ENCODE results near the gene CD81. TPM values are rescaled to one million over a fixed set of nuclear protein-coding genes. Genes with fewer than 3 reads are reported as not detected.

The CD81 gene
- total and polyA plus RNA-seq, 8 donors = 595 to 754 (median 652) TPM

DNA sequence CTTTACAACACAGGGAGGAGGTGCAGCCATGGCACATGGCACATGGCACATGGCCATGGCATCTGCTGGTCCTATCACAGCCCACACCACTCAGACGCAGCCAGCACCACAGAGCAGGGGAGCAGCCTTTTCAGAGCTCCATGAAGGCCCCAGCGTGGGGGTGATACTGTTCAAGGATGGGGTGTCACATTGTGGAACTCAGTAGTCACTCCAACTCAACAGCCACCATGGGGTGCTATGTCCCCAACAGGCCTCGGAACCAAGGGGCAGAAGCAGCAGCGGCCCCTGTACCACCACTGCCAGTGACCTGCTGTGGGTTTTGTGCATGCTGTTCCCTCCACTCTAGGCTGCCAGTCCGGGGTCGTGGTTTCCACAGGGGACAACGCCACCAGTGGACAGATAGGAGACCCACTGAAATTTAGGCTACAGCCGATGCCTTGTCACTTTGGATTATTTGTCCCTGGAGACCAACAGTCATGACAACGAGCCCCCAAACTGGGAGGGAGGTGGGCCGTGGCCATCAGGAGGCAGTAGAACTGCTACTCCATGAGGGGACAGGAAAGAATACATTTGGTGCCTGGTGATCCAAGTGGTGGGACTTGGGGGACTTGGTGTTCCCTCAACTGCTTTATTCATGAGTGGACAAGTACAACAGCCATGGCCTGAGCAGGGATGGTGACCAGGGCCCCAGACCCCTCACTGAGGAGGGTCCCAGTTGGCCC, 30.4 kb upstream of the CD81 start:
- DNase-seq = no peak
- Histone ChIP-seq H3K27me3 (no peaks in the 10 kb centered on the region), H3K36me3 (no peaks in the 10 kb centered on the region), H3K9me3 (peaks cover 0 to 11% of the 10 kb centered on the region in 2 donors), H3K4me3 (no peak overlapping the region), H3K4me1 (no peaks in the 10 kb centered on the region), H3K27ac (no peak overlapping the region)
- TF ChIP-seq, protein P1, sequence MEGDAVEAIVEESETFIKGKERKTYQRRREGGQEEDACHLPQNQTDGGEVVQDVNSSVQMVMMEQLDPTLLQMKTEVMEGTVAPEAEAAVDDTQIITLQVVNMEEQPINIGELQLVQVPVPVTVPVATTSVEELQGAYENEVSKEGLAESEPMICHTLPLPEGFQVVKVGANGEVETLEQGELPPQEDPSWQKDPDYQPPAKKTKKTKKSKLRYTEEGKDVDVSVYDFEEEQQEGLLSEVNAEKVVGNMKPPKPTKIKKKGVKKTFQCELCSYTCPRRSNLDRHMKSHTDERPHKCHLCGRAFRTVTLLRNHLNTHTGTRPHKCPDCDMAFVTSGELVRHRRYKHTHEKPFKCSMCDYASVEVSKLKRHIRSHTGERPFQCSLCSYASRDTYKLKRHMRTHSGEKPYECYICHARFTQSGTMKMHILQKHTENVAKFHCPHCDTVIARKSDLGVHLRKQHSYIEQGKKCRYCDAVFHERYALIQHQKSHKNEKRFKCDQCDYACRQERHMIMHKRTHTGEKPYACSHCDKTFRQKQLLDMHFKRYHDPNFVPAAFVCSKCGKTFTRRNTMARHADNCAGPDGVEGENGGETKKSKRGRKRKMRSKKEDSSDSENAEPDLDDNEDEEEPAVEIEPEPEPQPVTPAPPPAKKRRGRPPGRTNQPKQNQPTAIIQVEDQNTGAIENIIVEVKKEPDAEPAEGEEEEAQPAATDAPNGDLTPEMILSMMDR (IDR thresholded peaks at IDR 0.05) = no peak
- intact Hi-C loops (cut with DNase I) = no loop called here
- no peak for ATAC-seq

DNA sequence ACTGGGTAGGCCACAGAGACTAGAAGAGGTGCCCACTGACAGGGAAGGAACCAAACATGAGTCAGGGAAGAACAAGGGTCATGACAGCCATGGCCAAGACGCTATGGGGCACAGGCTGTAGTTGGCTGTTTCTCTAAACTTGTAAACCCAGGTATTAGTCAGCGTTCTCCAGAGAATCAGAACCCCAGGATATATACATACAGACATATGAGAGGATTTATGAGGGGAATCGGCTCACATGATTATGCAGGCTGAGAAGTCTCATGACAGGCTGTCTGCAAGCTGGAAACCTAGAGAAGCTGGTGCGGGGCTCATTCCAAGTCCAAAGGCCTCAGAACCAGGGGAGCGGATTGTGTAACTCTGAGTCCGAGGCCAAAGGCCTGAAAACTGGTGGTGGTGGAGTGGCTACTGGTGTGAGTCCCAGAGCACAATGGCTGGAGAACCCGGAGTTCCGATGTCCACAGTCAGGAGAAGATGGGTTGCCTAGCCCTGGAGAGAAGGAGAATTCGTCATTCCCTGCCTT, 29.7 kb upstream of the CD81 start:
- ATAC-seq = no peak
- peaks cover 0 to 11% of the 10 kb centered on the region in 2 donors for H3K9me3 ChIP-seq
- intact Hi-C loops (cut with DNase I) = no loop called here
- no peaks in the 10 kb centered on the region for H3K4me1 ChIP-seq
- no peaks in the 10 kb centered on the region for H3K36me3 ChIP-seq
- no peak overlapping the region for H3K4me3 ChIP-seq
- TF ChIP-seq, protein P1 (IDR thresholded peaks at IDR 0.05) = no peak
- no peak for DNase-seq
- no peak overlapping the region for H3K27ac ChIP-seq
- no peaks in the 10 kb centered on the region for H3K27me3 ChIP-seq

DNA sequence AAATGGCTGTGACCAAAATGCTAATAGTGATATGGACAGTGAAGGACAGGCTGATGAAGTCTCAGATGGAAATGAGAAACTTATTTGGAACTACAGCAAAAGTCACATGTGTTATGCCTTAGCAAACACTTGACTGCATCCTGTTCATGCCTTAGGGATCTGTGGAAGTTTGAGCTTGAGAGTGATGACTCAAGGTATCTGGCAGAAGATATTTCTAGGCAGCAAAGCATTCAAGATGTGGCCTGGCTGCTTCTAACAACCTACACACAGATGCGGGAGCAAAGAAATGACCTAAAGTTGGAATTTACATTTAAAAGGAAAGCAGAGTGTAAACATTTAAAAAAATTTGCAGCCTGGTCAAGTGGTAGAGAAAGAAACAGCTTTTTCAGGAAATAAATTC, 28.1 kb upstream of the CD81 start:
- DNase-seq = no peak
- Histone ChIP-seq H3K27ac (no peak overlapping the region), H3K4me3 (no peak overlapping the region), H3K27me3 (no peaks in the 10 kb centered on the region), H3K4me1 (no peaks in the 10 kb centered on the region), H3K9me3 (peaks cover 0 to 11% of the 10 kb centered on the region in 2 donors), H3K36me3 (no peaks in the 10 kb centered on the region)
- no peak for ATAC-seq
- intact Hi-C loops (cut with DNase I) = no loop called here
- TF ChIP-seq, protein P1 (IDR thresholded peaks at IDR 0.05) = no peak

- DNase-seq (no peak), ATAC-seq (no peak)
- Histone ChIP-seq H3K36me3 (no peaks in the 10 kb centered on the region), H3K4me1 (no peaks in the 10 kb centered on the region), H3K9me3 (peaks cover 0 to 8% of the 10 kb centered on the region in 2 donors), H3K27ac (no peak overlapping the region), H3K27me3 (no peaks in the 10 kb centered on the region), H3K4me3 (no peak overlapping the region)
- TF ChIP-seq, protein P1 (IDR thresholded peaks at IDR 0.05) = no peak
- intact Hi-C loops (cut with DNase I) = no loop called here
Measured at GRCh38 chr11:2351701-2352100, 25.4 kb upstream of the CD81 start.

GRCh38 chr11:2352420-2352819, 24.7 kb upstream of the CD81 start:
- H3K9me3 ChIP-seq = peaks cover 0 to 8% of the 10 kb centered on the region in 2 donors
- no peak overlapping the region for H3K4me3 ChIP-seq
- H3K36me3 ChIP-seq = no peaks in the 10 kb centered on the region
- DNase-seq (no peak), ATAC-seq (no peak)
- intact Hi-C loops (cut with DNase I) = no loop called here
- H3K4me1 ChIP-seq = no peaks in the 10 kb centered on the region
- no peak overlapping the region for H3K27ac ChIP-seq
- TF ChIP-seq, protein P1 (IDR thresholded peaks at IDR 0.05) = no peak
- no peaks in the 10 kb centered on the region for H3K27me3 ChIP-seq
